DND-41 (cell line): ENCODE measurements around the gene MRPL20.
"Not testable (repeated sequence)": the region's sequence is repeated elsewhere in the genome, so short reads cannot be mapped to it uniquely, and the experiment has no call there.

ENCODE experiments used
- ATAC-seq: fragments of 200-7000 bp; cut with Tn5 transposase; 3 replicates; pipeline ENCODE4 v1.9.1; 2021; ENCODE audit warnings: low read depth; ENCODE audit not compliant: insufficient read depth
- DNase-seq: peaks from one replicate; pipeline ENCODE4 v3.0.0-alpha.2; 2020
- H2AFZ ChIP-seq: 2 replicates; pipeline ENCODE4 v1.6.0; 2012; ENCODE audit warnings: low read depth, low read length
- H3K27ac ChIP-seq: 2 replicates; pipeline ENCODE4 v1.5.1; 2012; ENCODE audit warnings: low read length, inconsistent platforms
- H3K27me3 ChIP-seq: fragments of 200-600 bp; sonication (generic); 2 replicates; pipeline ENCODE4 v1.6.0; 2012; ENCODE audit warnings: low read length, mild to moderate bottlenecking, inconsistent platforms; ENCODE audit not compliant: insufficient read depth, poor library complexity
- H3K36me3 ChIP-seq: 2 replicates; pipeline ENCODE4 v1.5.1; 2012; ENCODE audit warnings: low read length, inconsistent platforms; ENCODE audit not compliant: insufficient read depth
- H3K4me1 ChIP-seq: 2 replicates; pipeline ENCODE4 v1.5.1; 2012; ENCODE audit warnings: mild to moderate bottlenecking, low read length; ENCODE audit not compliant: insufficient read depth
- H3K4me2 ChIP-seq: 2 replicates; pipeline ENCODE4 v1.6.0; 2012; ENCODE audit warnings: mild to moderate bottlenecking, moderate library complexity, low read length, inconsistent platforms; ENCODE audit not compliant: insufficient read depth
- H3K4me3 ChIP-seq, 2 experiments: fragments of 200-600 bp in 1 of 2; shearing (Covaris generic) in 1 of 2; 2 replicates each; pipeline ENCODE4 v1.5.1; 2012 to 2016; ENCODE audit warnings: inconsistent platforms in 2 of 2, low read length in 2 of 2, mild to moderate bottlenecking in 2 of 2, low read depth in 1 of 2, moderate library complexity in 1 of 2
- H3K79me2 ChIP-seq: 2 replicates; pipeline ENCODE4 v1.6.0; 2012; ENCODE audit warnings: low read length, inconsistent platforms; ENCODE audit not compliant: insufficient read depth
- H3K9ac ChIP-seq: 2 replicates; pipeline ENCODE4 v1.6.0; 2012; ENCODE audit warnings: low read depth, mild to moderate bottlenecking, inconsistent platforms, low read length, moderate library complexity
- H3K9me3 ChIP-seq: 2 replicates; pipeline ENCODE4 v1.5.1; 2012; ENCODE audit warnings: low read length, moderate library complexity, mild to moderate bottlenecking, inconsistent platforms; ENCODE audit not compliant: insufficient read depth, severe bottlenecking
- H4K20me1 ChIP-seq: 2 replicates; pipeline ENCODE4 v1.6.0; 2012; ENCODE audit warnings: low read length; ENCODE audit not compliant: insufficient read depth
- CTCF ChIP-seq: IDR thresholded peaks from 2 replicates; pipeline ENCODE4 v1.5.1; 2012; ENCODE audit warnings: borderline replicate concordance, low read length, moderate library complexity, mild to moderate bottlenecking; ENCODE audit not compliant: poor library complexity, severe bottlenecking; ENCODE audit errors: extremely low read depth
- EZH2 ChIP-seq: IDR thresholded peaks from 3 replicates; pipeline ENCODE4 v1.6.1; 2012; ENCODE audit warnings: borderline replicate concordance, low read depth, mild to moderate bottlenecking, moderate library complexity, low read length, inconsistent platforms; ENCODE audit not compliant: severe bottlenecking

MRPL20 gene

GRCh38 chr1:1452882-1453281, 45.8 kb upstream of the MRPL20 start:
- no peak for TF ChIP-seq CTCF
- no peak for TF ChIP-seq EZH2
- DNase-seq (no peak), ATAC-seq (no peak)

GRCh38 chr1:1452365-1452739, 45.3 kb upstream of the MRPL20 start:
- H2AFZ ChIP-seq, H3K9ac ChIP-seq, DNase-seq, H4K20me1 ChIP-seq, H3K4me2 ChIP-seq, H3K27ac ChIP-seq, H3K36me3 ChIP-seq, ATAC-seq, H3K27me3 ChIP-seq, H3K4me1 ChIP-seq, H3K4me3 ChIP-seq, H3K9me3 ChIP-seq, H3K79me2 ChIP-seq: not testable (repeated sequence)

More at GRCh38 chr1:1452882-1453281, 45.8 kb upstream of the MRPL20 start:
- H3K27ac ChIP-seq: no peak overlapping the region
- no peaks in the 10 kb centered on the region for H3K9me3 ChIP-seq
- H3K4me3 ChIP-seq: no peak overlapping the region
- H3K4me2 ChIP-seq: no peak overlapping the region
- H4K20me1 ChIP-seq: no peaks in the 10 kb centered on the region
- no peaks in the 10 kb centered on the region for H3K36me3 ChIP-seq
- no peaks in the 10 kb centered on the region for H3K27me3 ChIP-seq
- no peaks in the 10 kb centered on the region for H3K4me1 ChIP-seq
- H3K9ac ChIP-seq: no peak overlapping the region
- no peaks in the 10 kb centered on the region for H3K79me2 ChIP-seq
- H2AFZ ChIP-seq: no peak overlapping the region

GRCh38 chr1:1451696-1452364, 44.7 kb upstream of the MRPL20 start:
- no peaks in the 10 kb centered on the region for H4K20me1 ChIP-seq
- H3K4me3 ChIP-seq: no peak overlapping the region
- H3K4me1 ChIP-seq: no peaks in the 10 kb centered on the region
- no peaks in the 10 kb centered on the region for H3K27me3 ChIP-seq
- H3K36me3 ChIP-seq: no peaks in the 10 kb centered on the region
- no peak overlapping the region for H2AFZ ChIP-seq
- DNase-seq (no peak), ATAC-seq (no peak)
- TF ChIP-seq EZH2 (no peak), CTCF (no peak)
- no peaks in the 10 kb centered on the region for H3K9me3 ChIP-seq
- no peak overlapping the region for H3K27ac ChIP-seq
- no peaks in the 10 kb centered on the region for H3K79me2 ChIP-seq
- no peak overlapping the region for H3K9ac ChIP-seq
- H3K4me2 ChIP-seq: no peak overlapping the region

GRCh38 chr1:1450616-1451015, 43.5 kb upstream of the MRPL20 start:
- not testable (repeated sequence) for H3K79me2 ChIP-seq, H2AFZ ChIP-seq, H3K9me3 ChIP-seq, H3K27ac ChIP-seq, H3K4me1 ChIP-seq, DNase-seq, H4K20me1 ChIP-seq, H3K27me3 ChIP-seq, ATAC-seq, H3K4me3 ChIP-seq, H3K9ac ChIP-seq, H3K4me2 ChIP-seq, H3K36me3 ChIP-seq
